Osteocyte (in vitro differentiated cells): ENCODE measurements around the gene SAMD4A. TPM values are rescaled to one million over a fixed set of nuclear protein-coding genes. Genes with fewer than 3 reads are reported as not detected.

Experiments
- DNase-seq: peaks from one replicate; pipeline ENCODE4 v3.0.0; 2021; ENCODE audit warnings: mixed read lengths; ENCODE audit not compliant: unreplicated experiment; ENCODE audit errors: extremely low spot score
- H3K27ac Mint-ChIP-seq: one replicate; pipeline ENCODE4 v1.8.0; 2021; ENCODE audit warnings: mild to moderate bottlenecking, mixed read lengths; ENCODE audit not compliant: unreplicated experiment
- H3K27me3 Mint-ChIP-seq: one replicate; pipeline ENCODE4 v1.8.0; 2021; ENCODE audit warnings: mixed read lengths; ENCODE audit not compliant: unreplicated experiment
- H3K36me3 Mint-ChIP-seq: one replicate; pipeline ENCODE4 v1.8.0; 2021; ENCODE audit warnings: mixed read lengths; ENCODE audit not compliant: unreplicated experiment
- H3K4me1 Mint-ChIP-seq: one replicate; pipeline ENCODE4 v1.8.0; 2021; ENCODE audit warnings: mixed read lengths; ENCODE audit not compliant: unreplicated experiment
- H3K4me3 Mint-ChIP-seq: one replicate; pipeline ENCODE4 v1.8.0; 2021; ENCODE audit warnings: mild to moderate bottlenecking, moderate library complexity, mixed read lengths; ENCODE audit not compliant: unreplicated experiment
- H3K9me3 Mint-ChIP-seq: one replicate; pipeline ENCODE4 v1.8.0; 2021; ENCODE audit warnings: mixed read lengths; ENCODE audit not compliant: unreplicated experiment
- CTCF ChIP-seq: fragments of 200-600 bp; sonication (generic); IDR thresholded peaks from 2 replicates; pipeline ENCODE4 v1.5.0; 2021; ENCODE audit warnings: antibody characterized with exemption, mild to moderate bottlenecking, moderate library complexity
- total RNA-seq: library from RNA; stranded (reverse); gene quantifications from 2 replicates; pipeline ENCODE4 v1.2.1, GENCODE V29; 2021

Gene SAMD4A
- total RNA-seq, 1 donor from 2014 or later = 39.1 TPM

DNA sequence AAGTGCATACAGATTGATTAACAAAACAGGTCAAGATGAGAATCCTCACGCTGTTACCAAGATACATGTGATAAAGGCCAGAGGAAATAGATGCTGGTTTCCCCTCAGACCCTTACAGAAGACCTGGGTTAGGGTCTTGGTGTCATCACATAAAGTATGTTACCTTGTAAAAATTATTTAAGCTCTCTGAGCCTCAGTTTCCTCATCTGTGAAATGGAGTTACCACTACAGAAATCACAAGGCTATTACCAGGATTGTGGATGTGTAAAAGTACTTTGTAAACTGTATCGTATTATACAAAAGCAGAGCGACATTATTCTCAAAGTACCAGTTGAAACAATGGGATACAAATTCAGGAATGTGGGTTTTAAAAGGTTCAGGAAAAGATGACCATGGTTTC, 14.0 kb downstream of the SAMD4A start:
- H3K4me1 Mint-ChIP-seq = peaks cover 49% of the 10 kb centered on the region
- no peak overlapping the region for H3K4me3 Mint-ChIP-seq
- TF ChIP-seq CTCF = no peak
- no peak overlapping the region for H3K27ac Mint-ChIP-seq
- H3K27me3 Mint-ChIP-seq = no peaks in the 10 kb centered on the region
- no peaks in the 10 kb centered on the region for H3K9me3 Mint-ChIP-seq
- H3K36me3 Mint-ChIP-seq = peaks cover 17% of the 10 kb centered on the region
- DNase-seq = no peak

- H3K27me3 Mint-ChIP-seq = no peaks in the 10 kb centered on the region
- no peak for DNase-seq
- TF ChIP-seq CTCF = no peak
- peaks cover 36% of the 10 kb centered on the region for H3K4me1 Mint-ChIP-seq
- peaks cover 20% of the 10 kb centered on the region for H3K36me3 Mint-ChIP-seq
- H3K9me3 Mint-ChIP-seq = peaks cover 10% of the 10 kb centered on the region
- H3K27ac Mint-ChIP-seq = no peak overlapping the region
- H3K4me3 Mint-ChIP-seq = no peak overlapping the region
These were observed 15.4 kb downstream of the SAMD4A start for GRCh38 chr14:54582334-54582733.

GRCh38 chr14:54584097-54584496, 17.2 kb downstream of the SAMD4A start:
- peaks cover 27% of the 10 kb centered on the region for H3K4me1 Mint-ChIP-seq
- H3K27me3 Mint-ChIP-seq = no peaks in the 10 kb centered on the region
- DNase-seq = no peak
- no peak overlapping the region for H3K27ac Mint-ChIP-seq
- H3K4me3 Mint-ChIP-seq = no peak overlapping the region
- no peak for TF ChIP-seq CTCF
- H3K9me3 Mint-ChIP-seq = peaks cover 10% of the 10 kb centered on the region
- peaks cover 20% of the 10 kb centered on the region for H3K36me3 Mint-ChIP-seq

- Mint-ChIP-seq H3K4me3 (no peak overlapping the region), H3K27ac (no peak overlapping the region), H3K36me3 (peaks cover 20% of the 10 kb centered on the region), H3K4me1 (peaks cover 32% of the 10 kb centered on the region), H3K9me3 (peaks cover 10% of the 10 kb centered on the region), H3K27me3 (no peaks in the 10 kb centered on the region)
- DNase-seq = no peak
- TF ChIP-seq CTCF = no peak
These were observed 18.3 kb downstream of the SAMD4A start for GRCh38 chr14:54585214-54585613.

GRCh38 chr14:54589076-54589475, 22.1 kb downstream of the SAMD4A start:
- TF ChIP-seq CTCF = no peak
- H3K27me3 Mint-ChIP-seq = no peaks in the 10 kb centered on the region
- H3K27ac Mint-ChIP-seq = no peak overlapping the region
- peaks cover 10% of the 10 kb centered on the region for H3K9me3 Mint-ChIP-seq
- H3K4me1 Mint-ChIP-seq = peaks cover 54% of the 10 kb centered on the region
- DNase-seq = no peak
- no peak overlapping the region for H3K4me3 Mint-ChIP-seq
- H3K36me3 Mint-ChIP-seq = peaks cover 17% of the 10 kb centered on the region
